Activated T-cell treated with anti-CD3 and anti-CD28 coated beads, Interleukin-2, amount 50 U/mL, for 48 hours (primary cell): ENCODE results near the gene DSG4.

ENCODE experiments used
- DNase-seq, 2 experiments: peaks; one replicate each; pipeline ENCODE4 v3.0.0-alpha.2; 2020

Gene DSG4

GRCh38 chr18:31409276-31409675, 32.7 kb downstream of the DSG4 start:
- DNase-seq: no peak

GRCh38 chr18:31410716-31411483, 34.3 kb downstream of the DSG4 start:
- DNase-seq: no peak

GRCh38 chr18:31413137-31413536, 36.6 kb downstream of the DSG4 start:
- no peak for DNase-seq

GRCh38 chr18:31417850-31418249, 41.3 kb downstream of the DSG4 start:
- no peak for DNase-seq

- no peak for DNase-seq
These were observed 42.9 kb downstream of the DSG4 start for GRCh38 chr18:31419457-31419932.

GRCh38 chr18:31420032-31420431, 43.5 kb downstream of the DSG4 start:
- DNase-seq: no peak

GRCh38 chr18:31420524-31420923, 43.9 kb downstream of the DSG4 start:
- DNase-seq: no peak

GRCh38 chr18:31424383-31424988, 47.9 kb downstream of the DSG4 start:
- peak in 1 of 2 experiments; percentile 17 for DNase-seq

- no peak for DNase-seq
These were observed 49.4 kb downstream of the DSG4 start for GRCh38 chr18:31426021-31426420.

- no peak for DNase-seq
These were observed 50.4 kb downstream of the DSG4 start for GRCh38 chr18:31426871-31427406.

- DNase-seq: no peak
These were observed 51.6 kb downstream of the DSG4 start for GRCh38 chr18:31428211-31428610.

- DNase-seq: no peak
These were observed 53.0 kb downstream of the DSG4 start for GRCh38 chr18:31429623-31430022.

GRCh38 chr18:31430072-31430471, 53.5 kb downstream of the DSG4 start:
- DNase-seq: no peak

GRCh38 chr18:31430554-31430953, 54.0 kb downstream of the DSG4 start:
- no peak for DNase-seq

GRCh38 chr18:31432316-31432715, 55.7 kb downstream of the DSG4 start:
- no peak for DNase-seq

GRCh38 chr18:31436825-31437224, 60.2 kb downstream of the DSG4 start:
- DNase-seq: no peak

- DNase-seq: no peak
These were observed 61.8 kb downstream of the DSG4 start for GRCh38 chr18:31438402-31438801.

GRCh38 chr18:31439807-31440325, 63.3 kb downstream of the DSG4 start:
- DNase-seq: no peak

- DNase-seq: no peak
These were observed 64.2 kb downstream of the DSG4 start for GRCh38 chr18:31440787-31441186.

- no peak for DNase-seq
These were observed 64.9 kb downstream of the DSG4 start for GRCh38 chr18:31441493-31441892.

GRCh38 chr18:31444142-31444541, 67.6 kb downstream of the DSG4 start:
- no peak for DNase-seq

GRCh38 chr18:31445908-31446307, 69.3 kb downstream of the DSG4 start:
- no peak for DNase-seq

GRCh38 chr18:31446854-31447253, 70.3 kb downstream of the DSG4 start:
- DNase-seq: no peak
